Panc1 (cell line): ENCODE measurements around the gene ENTPD8.

Source experiments
- POLR2AphosphoS5 ChIP-seq: IDR thresholded peaks from 2 replicates; pipeline ENCODE4 v1.6.1; 2012; ENCODE audit warnings: mild to moderate bottlenecking, low read depth, low read length, moderate library complexity
- SIN3A ChIP-seq: IDR thresholded peaks from 2 replicates; pipeline ENCODE4 v1.6.1; 2012; ENCODE audit warnings: low read depth, mild to moderate bottlenecking, low read length, moderate library complexity, borderline replicate concordance; ENCODE audit not compliant: insufficient read depth
- TCF7L2 ChIP-seq: IDR thresholded peaks from 2 replicates; pipeline ENCODE4 v1.6.1; 2011; ENCODE audit warnings: mild to moderate bottlenecking, low read depth, low read length, inconsistent platforms
- TF ChIP-seq, protein P1 (sequence below): fragments of 450-650 bp; IDR thresholded peaks from 2 replicates; pipeline ENCODE4 v1.5.1; 2017; ENCODE audit warnings: mild to moderate bottlenecking
- TF ChIP-seq, protein P2 (sequence below), 2 experiments: IDR thresholded peaks; 2 replicates each; pipeline ENCODE4 v1.6.1; 2011 to 2012; ENCODE audit warnings: low read depth in 2 of 2, control low read depth in 1 of 2, low read length in 1 of 2, mild to moderate bottlenecking in 1 of 2, moderate library complexity in 1 of 2; ENCODE audit not compliant: insufficient read depth in 1 of 2

DNA sequence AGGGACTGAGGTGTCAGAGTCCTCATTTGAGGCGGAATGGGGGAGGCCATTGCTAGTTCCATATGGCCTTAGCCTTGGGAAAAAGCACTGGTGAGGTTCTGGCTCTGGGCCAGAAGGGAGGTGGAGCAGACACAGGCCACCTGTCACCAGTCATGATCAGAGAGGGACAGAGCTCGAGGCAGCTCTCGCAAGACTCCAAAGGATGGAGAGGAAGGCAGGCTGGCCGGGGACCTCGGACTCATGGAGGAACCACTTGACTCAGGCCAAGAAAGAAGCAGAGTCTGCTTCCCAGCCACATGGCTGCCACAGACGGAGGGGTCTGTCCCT lies 47.1 kb upstream of the ENTPD8 start:
- TF ChIP-seq, protein P1, sequence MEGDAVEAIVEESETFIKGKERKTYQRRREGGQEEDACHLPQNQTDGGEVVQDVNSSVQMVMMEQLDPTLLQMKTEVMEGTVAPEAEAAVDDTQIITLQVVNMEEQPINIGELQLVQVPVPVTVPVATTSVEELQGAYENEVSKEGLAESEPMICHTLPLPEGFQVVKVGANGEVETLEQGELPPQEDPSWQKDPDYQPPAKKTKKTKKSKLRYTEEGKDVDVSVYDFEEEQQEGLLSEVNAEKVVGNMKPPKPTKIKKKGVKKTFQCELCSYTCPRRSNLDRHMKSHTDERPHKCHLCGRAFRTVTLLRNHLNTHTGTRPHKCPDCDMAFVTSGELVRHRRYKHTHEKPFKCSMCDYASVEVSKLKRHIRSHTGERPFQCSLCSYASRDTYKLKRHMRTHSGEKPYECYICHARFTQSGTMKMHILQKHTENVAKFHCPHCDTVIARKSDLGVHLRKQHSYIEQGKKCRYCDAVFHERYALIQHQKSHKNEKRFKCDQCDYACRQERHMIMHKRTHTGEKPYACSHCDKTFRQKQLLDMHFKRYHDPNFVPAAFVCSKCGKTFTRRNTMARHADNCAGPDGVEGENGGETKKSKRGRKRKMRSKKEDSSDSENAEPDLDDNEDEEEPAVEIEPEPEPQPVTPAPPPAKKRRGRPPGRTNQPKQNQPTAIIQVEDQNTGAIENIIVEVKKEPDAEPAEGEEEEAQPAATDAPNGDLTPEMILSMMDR: no peak
- TF ChIP-seq SIN3A (no peak), POLR2AphosphoS5 (no peak), TCF7L2 (no peak)
- TF ChIP-seq, protein P2, sequence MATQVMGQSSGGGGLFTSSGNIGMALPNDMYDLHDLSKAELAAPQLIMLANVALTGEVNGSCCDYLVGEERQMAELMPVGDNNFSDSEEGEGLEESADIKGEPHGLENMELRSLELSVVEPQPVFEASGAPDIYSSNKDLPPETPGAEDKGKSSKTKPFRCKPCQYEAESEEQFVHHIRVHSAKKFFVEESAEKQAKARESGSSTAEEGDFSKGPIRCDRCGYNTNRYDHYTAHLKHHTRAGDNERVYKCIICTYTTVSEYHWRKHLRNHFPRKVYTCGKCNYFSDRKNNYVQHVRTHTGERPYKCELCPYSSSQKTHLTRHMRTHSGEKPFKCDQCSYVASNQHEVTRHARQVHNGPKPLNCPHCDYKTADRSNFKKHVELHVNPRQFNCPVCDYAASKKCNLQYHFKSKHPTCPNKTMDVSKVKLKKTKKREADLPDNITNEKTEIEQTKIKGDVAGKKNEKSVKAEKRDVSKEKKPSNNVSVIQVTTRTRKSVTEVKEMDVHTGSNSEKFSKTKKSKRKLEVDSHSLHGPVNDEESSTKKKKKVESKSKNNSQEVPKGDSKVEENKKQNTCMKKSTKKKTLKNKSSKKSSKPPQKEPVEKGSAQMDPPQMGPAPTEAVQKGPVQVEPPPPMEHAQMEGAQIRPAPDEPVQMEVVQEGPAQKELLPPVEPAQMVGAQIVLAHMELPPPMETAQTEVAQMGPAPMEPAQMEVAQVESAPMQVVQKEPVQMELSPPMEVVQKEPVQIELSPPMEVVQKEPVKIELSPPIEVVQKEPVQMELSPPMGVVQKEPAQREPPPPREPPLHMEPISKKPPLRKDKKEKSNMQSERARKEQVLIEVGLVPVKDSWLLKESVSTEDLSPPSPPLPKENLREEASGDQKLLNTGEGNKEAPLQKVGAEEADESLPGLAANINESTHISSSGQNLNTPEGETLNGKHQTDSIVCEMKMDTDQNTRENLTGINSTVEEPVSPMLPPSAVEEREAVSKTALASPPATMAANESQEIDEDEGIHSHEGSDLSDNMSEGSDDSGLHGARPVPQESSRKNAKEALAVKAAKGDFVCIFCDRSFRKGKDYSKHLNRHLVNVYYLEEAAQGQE (IDR thresholded peaks at IDR 0.05; ENCODE audit: insufficient read depth in 1 of 2, low read depth in 2 of 2, low read length in 1 of 2): no peak
